Fibroblast of pulmonary artery (primary cell): ENCODE results near the gene AKAP9.
A peak's percentile ranks its signal among the peaks of the same experiment; 100 is the strongest.

ENCODE experiments used
- DNase-seq: peaks from one replicate; pipeline ENCODE4 v3.0.0-alpha.2; 2010; ENCODE audit warnings: low read depth
- H3K4me3 ChIP-seq: replicated peaks from 2 replicates; pipeline ENCODE4 v1.5.1; 2011; ENCODE audit warnings: low read depth, mild to moderate bottlenecking, control low read depth, low read length, moderate library complexity
- CTCF ChIP-seq: IDR thresholded peaks from 2 replicates; pipeline ENCODE4 v1.5.1; 2011; ENCODE audit warnings: mild to moderate bottlenecking, control low read depth, low read length, inconsistent platforms; ENCODE audit errors: missing control alignments

AKAP9 gene

DNA sequence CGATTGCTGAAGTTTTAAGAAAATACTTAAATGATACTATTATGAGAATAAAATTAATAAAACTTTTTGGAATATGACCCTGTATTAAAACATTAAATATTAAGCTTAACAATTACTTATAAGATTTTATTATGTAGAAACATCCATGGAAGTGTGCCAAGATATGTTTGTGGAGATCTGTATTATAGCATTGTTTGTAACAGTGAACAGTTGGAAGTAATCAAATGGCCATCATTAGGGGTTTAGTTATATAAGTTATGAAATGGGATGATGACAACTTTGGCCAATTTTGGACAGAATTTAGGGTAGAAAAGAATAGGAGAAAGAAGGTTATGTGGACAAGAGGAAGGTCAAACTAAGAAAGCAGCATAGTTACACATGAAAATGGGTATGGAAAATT lies 88.0 kb downstream of the AKAP9 start:
- no peak for TF ChIP-seq CTCF
- no peak overlapping the region for H3K4me3 ChIP-seq

DNA sequence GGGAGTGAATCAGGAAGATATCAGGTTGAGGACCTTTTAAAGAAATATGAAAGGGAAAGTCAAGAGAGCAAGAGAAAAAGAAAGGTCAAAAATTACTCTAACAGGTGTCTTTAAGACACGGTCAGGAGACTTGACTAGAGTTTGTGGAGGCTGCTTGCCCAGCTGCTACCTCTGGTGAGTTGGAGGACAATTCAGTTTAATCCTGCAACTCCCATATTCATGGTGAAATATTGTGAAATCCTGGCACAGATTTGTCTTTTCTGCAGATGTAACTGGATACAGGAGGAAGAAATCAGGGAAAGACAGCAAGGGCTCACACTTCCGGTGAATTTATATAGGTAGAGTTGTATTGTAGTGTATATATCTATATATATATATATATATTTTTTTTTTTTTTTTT lies 93.5 kb downstream of the AKAP9 start:
- DNase-seq: peak; percentile 63
- no peak overlapping the region for H3K4me3 ChIP-seq
- no peak for TF ChIP-seq CTCF

More for the DNA sequence above, 88.0 kb downstream of the AKAP9 start:
- DNase-seq: no peak

- no peak for DNase-seq
- no peak for TF ChIP-seq CTCF
- H3K4me3 ChIP-seq: no peak overlapping the region
These were observed 94.9 kb downstream of the AKAP9 start for GRCh38 chr7:92035576-92035975.

DNA sequence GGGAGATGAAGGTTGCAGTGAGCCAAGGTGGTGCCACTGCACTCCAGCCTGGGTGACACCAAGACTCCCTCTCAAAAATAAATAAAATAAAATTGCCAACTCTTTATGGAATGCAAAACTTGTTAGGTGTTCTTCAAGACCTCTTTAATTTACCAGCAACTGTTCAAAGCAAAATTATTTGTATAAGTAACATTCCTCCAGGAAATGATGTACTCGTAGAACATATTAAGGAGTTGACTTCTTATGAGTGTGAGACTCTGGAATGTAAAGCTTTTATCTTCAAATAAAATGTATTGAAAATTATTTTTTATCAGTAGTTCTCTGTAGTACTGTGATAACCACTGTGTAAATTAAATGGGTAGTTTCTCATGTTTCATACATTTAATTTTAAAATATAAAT lies 99.2 kb downstream of the AKAP9 start:
- TF ChIP-seq CTCF: no peak
- no peak for DNase-seq
- H3K4me3 ChIP-seq: no peak overlapping the region

GRCh38 chr7:92042056-92042737 lies 101.5 kb downstream of the AKAP9 start:
- no peak for DNase-seq
- no peak overlapping the region for H3K4me3 ChIP-seq
- TF ChIP-seq CTCF: no peak

DNA sequence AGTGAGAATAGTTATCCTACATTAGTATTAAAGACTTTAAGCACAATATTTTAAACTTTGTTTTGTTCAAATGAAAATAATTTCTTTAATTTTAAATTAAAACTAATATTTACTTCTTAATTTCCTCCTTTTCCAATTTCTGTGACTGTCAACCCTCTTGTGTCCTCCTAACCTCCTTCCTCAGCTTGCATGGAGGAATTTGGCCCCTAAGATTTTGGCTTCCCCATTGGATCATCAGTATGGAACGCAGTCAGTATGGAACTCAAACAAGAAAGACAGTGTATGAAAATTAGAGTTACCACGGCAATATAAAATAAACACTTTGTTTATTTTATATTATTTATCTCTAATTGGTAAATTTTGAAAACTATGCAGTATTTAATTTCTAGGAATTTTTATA lies 102.4 kb downstream of the AKAP9 start:
- no peak for DNase-seq
- H3K4me3 ChIP-seq: no peak overlapping the region
- no peak for TF ChIP-seq CTCF

DNA sequence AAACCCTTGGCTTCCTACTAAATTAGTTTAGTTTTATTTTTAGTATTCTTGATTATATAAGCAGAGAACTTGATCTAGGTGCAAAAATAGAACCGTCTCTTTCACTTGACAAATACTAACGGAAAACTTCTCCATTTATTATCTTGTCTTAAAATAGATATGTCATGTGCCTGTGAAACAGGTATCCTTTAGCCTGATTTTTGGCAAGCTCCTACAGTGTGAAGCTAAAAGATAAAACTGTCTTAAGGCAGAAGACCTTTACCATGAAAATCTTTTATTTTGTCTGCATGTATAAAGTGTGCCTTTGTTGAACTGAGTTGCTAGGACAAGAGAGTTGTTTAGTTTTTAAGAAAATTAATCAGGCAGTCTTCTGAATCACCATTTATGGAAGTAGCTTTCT lies 103.0 kb downstream of the AKAP9 start:
- no peak for TF ChIP-seq CTCF
- no peak for DNase-seq
- no peak overlapping the region for H3K4me3 ChIP-seq
